WERI-Rb-1 (cell line): ENCODE data around the gene FBXO17.

Source experiments
- DNase-seq: peaks from one replicate; pipeline ENCODE4 v3.0.0-alpha.2; 2020
- H3K27ac ChIP-seq: fragments of 250-450 bp; sonication (Bioruptor Pico); 2 replicates; pipeline ENCODE4 v1.5.1; 2020; ENCODE audit warnings: mild to moderate bottlenecking, moderate library complexity
- H3K27me3 ChIP-seq: fragments of 250-450 bp; sonication (Bioruptor Pico); 2 replicates; pipeline ENCODE4 v1.5.1; 2021; ENCODE audit warnings: mild to moderate bottlenecking, low read depth, moderate library complexity; ENCODE audit not compliant: insufficient read depth, severe bottlenecking
- H3K36me3 ChIP-seq: fragments of 250-450 bp; sonication (Bioruptor Pico); 2 replicates; pipeline ENCODE4 v1.5.1; 2020; ENCODE audit warnings: mild to moderate bottlenecking, moderate library complexity
- H3K4me3 ChIP-seq: 2 replicates; pipeline ENCODE4 v1.5.1; 2011; ENCODE audit warnings: low read depth, mild to moderate bottlenecking, control low read depth, low read length
- H3K9me3 ChIP-seq: fragments of 250-450 bp; sonication (Bioruptor Pico); 2 replicates; pipeline ENCODE4 v1.5.1; 2021; ENCODE audit warnings: mild to moderate bottlenecking, moderate library complexity; ENCODE audit not compliant: severe bottlenecking
- CTCF ChIP-seq: IDR thresholded peaks from 2 replicates; pipeline ENCODE4 v1.5.1; 2011; ENCODE audit warnings: low read depth, mild to moderate bottlenecking, control low read depth, inconsistent platforms, low read length

FBXO17 gene

DNA sequence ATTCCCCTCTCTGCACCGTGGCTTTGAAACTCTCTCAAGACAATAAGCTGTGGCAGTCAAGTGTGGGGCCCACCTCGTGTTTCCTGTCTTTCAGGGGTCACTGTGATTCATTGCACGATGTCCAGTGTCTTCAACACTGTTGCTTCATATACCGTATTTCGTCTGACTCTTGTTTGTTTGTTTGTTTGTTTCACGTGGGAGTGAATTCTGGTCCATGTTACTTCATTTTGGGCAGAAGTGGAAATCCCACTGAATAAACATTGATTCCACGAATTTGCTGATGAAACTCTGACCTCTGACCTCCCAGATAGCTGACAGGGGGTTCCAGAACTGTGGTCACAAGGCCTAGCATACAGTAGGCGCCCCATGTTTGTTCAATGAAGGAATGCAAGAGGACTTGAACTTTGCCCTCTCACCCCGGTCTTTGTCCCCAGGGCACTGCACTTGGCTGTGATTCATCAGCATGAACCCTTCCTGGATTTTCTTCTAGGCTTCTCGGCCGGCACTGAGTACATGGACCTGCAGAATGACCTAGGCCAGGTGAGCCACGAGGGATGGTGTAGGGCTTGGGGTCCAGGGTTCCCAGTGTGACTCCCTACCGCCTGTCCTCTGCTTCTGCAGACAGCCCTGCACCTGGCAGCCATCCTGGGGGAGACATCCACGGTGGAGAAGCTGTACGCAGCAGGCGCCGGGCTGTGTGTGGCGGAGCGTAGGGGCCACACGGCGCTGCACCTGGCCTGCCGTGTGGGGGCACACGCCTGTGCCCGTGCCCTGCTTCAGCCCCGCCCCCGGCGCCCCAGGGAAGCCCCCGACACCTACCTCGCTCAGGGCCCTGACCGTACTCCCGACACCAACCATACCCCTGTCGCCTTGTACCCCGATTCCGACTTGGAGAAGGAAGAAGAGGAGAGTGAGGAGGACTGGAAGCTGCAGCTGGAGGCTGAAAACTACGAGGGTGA is 70.7 kb downstream of the FBXO17 start:
- H3K36me3 ChIP-seq: peaks cover 16% of the 10 kb centered on the region
- H3K27ac ChIP-seq: no peak overlapping the region
- no peaks in the 10 kb centered on the region for H3K9me3 ChIP-seq
- no peaks in the 10 kb centered on the region for H3K27me3 ChIP-seq
- DNase-seq: no peak
- no peak overlapping the region for H3K4me3 ChIP-seq
- no peak for TF ChIP-seq CTCF

- no peaks in the 10 kb centered on the region for H3K9me3 ChIP-seq
- no peak for TF ChIP-seq CTCF
- DNase-seq: no peak
- H3K27me3 ChIP-seq: no peaks in the 10 kb centered on the region
- no peak overlapping the region for H3K4me3 ChIP-seq
- no peak overlapping the region for H3K27ac ChIP-seq
- H3K36me3 ChIP-seq: peaks cover 2% of the 10 kb centered on the region
These were observed 73.9 kb downstream of the FBXO17 start for GRCh38 chr19:38901683-38902082.

GRCh38 chr19:38900743-38901190 is 74.8 kb downstream of the FBXO17 start:
- Histone ChIP-seq H3K4me3 (peak overlapping the region; percentile 71), H3K27ac (no peak overlapping the region), H3K9me3 (no peaks in the 10 kb centered on the region), H3K27me3 (no peaks in the 10 kb centered on the region), H3K36me3 (no peaks in the 10 kb centered on the region; the same call in none of the 2 replicates)
- DNase-seq: no peak
- no peak for TF ChIP-seq CTCF

- no peaks in the 10 kb centered on the region; the same call in none of the 2 replicates for H3K36me3 ChIP-seq
- no peak for TF ChIP-seq CTCF
- H3K27ac ChIP-seq: peak overlapping the region; percentile 50
- no peak for DNase-seq
- no peaks in the 10 kb centered on the region for H3K27me3 ChIP-seq
- peak overlapping the region; percentile 71 for H3K4me3 ChIP-seq
- no peaks in the 10 kb centered on the region for H3K9me3 ChIP-seq
These were observed 75.3 kb downstream of the FBXO17 start for GRCh38 chr19:38900202-38900629.

- Histone ChIP-seq H3K27ac (peak within 1 kb of the TSS; percentile 50), H3K27me3 (no peaks in the 10 kb centered on the region), H3K4me3 (peak within 1 kb of the TSS; percentile 71), H3K9me3 (no peaks in the 10 kb centered on the region), H3K36me3 (no peaks in the 10 kb centered on the region; the same call in none of the 2 replicates)
- TF ChIP-seq CTCF: no peak
- DNase-seq: peak; percentile 99
These were observed 75.9 kb downstream of the FBXO17 start, which contains the start of the genes NFKBIB and SIRT2 for GRCh38 chr19:38899447-38900201. NFKBIB (plus strand) TSS chr19:38899969; CDS start chr19:38900033, 64 bp downstream. SIRT2 (minus strand) TSS chr19:38899618; CDS start chr19:38899521, 97 bp downstream.
